ENCODE measurements around the gene MCHR1. TPM values are rescaled to one million over a fixed set of nuclear protein-coding genes. Genes with fewer than 3 reads are reported as not detected.

Gene MCHR1
- total and polyA plus RNA-seq, 2 of the 13 experiments (the other 11 are each of a cell fraction or from before 2014, with no cell fraction given) = 0.40 to 0.83 TPM

DNA sequence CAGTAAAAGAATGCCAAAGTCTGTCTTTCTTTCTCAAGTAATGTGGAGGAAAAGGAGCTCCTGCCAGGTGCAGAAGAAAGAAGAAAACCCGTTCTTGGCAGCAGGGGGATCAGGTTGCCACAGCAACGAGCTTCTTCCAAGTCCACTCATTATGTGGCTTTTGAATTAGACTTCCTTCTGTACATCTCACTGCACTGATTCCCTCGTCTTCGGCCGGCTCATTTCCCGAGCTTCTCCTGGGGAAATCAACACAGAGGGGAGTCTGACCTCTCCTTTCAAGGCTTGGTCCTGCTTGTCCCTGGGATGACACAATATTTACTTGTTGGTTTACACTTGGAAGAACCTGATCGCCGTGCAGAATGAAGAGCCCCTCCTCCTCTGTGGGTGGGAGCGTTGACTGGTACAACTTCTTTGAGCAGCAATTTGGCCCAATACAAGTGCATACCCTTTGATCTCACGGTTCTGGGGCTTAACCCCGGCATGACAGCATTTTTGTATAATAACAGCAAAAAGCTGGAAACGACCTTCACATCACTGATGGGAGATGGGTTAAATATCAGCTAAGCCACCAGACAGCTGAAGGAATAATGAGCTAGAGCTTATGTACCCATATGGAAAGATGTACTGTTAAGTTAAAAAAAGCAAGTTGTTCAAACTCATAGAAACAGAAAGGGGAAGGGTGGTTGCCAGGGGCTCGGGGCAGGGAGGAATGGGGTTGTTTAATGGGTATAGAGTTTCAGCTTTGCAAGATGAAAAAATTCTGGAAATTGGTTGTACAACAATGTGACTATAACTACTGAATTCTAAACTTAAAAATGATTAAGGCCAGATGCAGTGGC, 35.4 kb downstream of the MCHR1 start (continued):
- TF ChIP-seq, protein P1, sequence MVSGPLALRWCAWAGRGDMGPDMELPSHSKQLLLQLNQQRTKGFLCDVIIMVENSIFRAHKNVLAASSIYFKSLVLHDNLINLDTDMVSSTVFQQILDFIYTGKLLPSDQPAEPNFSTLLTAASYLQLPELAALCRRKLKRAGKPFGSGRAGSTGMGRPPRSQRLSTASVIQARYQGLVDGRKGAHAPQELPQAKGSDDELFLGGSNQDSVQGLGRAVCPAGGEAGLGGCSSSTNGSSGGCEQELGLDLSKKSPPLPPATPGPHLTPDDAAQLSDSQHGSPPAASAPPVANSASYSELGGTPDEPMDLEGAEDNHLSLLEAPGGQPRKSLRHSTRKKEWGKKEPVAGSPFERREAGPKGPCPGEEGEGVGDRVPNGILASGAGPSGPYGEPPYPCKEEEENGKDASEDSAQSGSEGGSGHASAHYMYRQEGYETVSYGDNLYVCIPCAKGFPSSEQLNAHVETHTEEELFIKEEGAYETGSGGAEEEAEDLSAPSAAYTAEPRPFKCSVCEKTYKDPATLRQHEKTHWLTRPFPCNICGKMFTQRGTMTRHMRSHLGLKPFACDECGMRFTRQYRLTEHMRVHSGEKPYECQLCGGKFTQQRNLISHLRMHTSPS (CRISPR knock-in tag; IDR thresholded peaks at IDR 0.05; ENCODE audit: low read depth) = no peak
- TF ChIP-seq SETDB1 (CRISPR knock-in tag; IDR thresholded peaks at IDR 0.05; ENCODE audit: borderline replicate concordance) (no peak), ZBTB21 (CRISPR knock-in tag; IDR thresholded peaks at IDR 0.05) (no peak), HMG20A (CRISPR knock-in tag; IDR thresholded peaks at IDR 0.05; ENCODE audit: borderline replicate concordance) (peak; percentile 52; the same call in 1 of the 2 replicates), SOX5 (CRISPR knock-in tag; IDR thresholded peaks at IDR 0.05; ENCODE audit: borderline replicate concordance) (peak; percentile 20; the same call in 1 of the 2 replicates), FOXP1 (IDR thresholded peaks at IDR 0.05) (no peak), FOXP1 (CRISPR knock-in tag; IDR thresholded peaks at IDR 0.05) (peak; percentile 72), SALL1 (CRISPR knock-in tag; IDR thresholded peaks at IDR 0.05) (peak; percentile 46)
- TF ChIP-seq, protein P2, sequence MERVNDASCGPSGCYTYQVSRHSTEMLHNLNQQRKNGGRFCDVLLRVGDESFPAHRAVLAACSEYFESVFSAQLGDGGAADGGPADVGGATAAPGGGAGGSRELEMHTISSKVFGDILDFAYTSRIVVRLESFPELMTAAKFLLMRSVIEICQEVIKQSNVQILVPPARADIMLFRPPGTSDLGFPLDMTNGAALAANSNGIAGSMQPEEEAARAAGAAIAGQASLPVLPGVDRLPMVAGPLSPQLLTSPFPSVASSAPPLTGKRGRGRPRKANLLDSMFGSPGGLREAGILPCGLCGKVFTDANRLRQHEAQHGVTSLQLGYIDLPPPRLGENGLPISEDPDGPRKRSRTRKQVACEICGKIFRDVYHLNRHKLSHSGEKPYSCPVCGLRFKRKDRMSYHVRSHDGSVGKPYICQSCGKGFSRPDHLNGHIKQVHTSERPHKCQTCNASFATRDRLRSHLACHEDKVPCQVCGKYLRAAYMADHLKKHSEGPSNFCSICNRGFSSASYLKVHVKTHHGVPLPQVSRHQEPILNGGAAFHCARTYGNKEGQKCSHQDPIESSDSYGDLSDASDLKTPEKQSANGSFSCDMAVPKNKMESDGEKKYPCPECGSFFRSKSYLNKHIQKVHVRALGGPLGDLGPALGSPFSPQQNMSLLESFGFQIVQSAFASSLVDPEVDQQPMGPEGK (CRISPR knock-in tag; IDR thresholded peaks at IDR 0.05) = peak; percentile 23; the same call in 1 of the 2 replicates

DNA sequence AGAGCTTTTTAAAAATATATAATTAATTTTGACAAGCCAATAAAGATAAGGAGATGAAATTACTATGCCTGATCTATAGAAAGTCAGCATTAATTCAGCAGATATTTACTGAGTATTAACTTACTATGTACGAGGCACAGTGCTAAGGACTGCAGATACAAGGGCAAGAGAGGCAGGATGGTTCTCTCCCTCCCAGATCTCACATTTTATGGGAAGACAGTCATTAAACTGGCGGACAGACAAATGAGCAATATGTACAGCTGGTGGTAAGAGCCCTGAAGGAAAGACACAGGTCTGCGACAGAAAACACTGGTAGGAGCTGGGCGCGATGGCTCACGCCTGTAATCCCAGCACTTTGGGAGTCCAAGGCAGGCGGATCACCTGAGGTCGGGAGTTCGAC, 36.8 kb downstream of the MCHR1 start:
- intact Hi-C loops (cut with micrococcal nuclease; ENCODE audit: unreplicated experiment) = loop anchor here (5.0 kb wide), 1 partner anchor 34 kb away; no protein-coding TSS in a partner anchor
- CTCF ChIA-PET (ENCODE audit: low intra/inter-chr PET ratio, low total read pairs) = no interaction called here
- Histone ChIP-seq H3K4me2 (ENCODE audit: low read depth, low read length) (no peak overlapping the region), H3K4me3 (replicated peaks in 1 of 3; ENCODE audit: insufficient read depth in 1 of 3, low read depth in 2 of 3, low read length in 3 of 3) (no peak overlapping the region), H3K9me3 (ENCODE audit: low read length) (no peaks in the 10 kb centered on the region), H3K4me1 (ENCODE audit: insufficient read depth, low read length) (peaks cover 68% of the 10 kb centered on the region), H3K9ac (ENCODE audit: insufficient read depth, low read depth, low read length) (no peak overlapping the region), H4K20me1 (ENCODE audit: insufficient read depth, low read length) (no peaks in the 10 kb centered on the region), H3K36me3 (replicated peaks in 1 of 2; ENCODE audit: control insufficient read depth in 1 of 2, insufficient read depth in 2 of 2, low read length in 2 of 2) (no peaks in the 10 kb centered on the region), H2AFZ (ENCODE audit: low read length) (no peak overlapping the region), H3K27ac (ENCODE audit: extremely low read length, insufficient read depth, low read length) (no peak overlapping the region), H3K27me3 (ENCODE audit: control insufficient read depth in 1 of 2, insufficient read depth in 2 of 2, low read length in 2 of 2) (peaks cover 0 to 10% of the 10 kb centered on the region in 2 experiments; a peak in 2 of 5 replicates), H3K79me2 (ENCODE audit: insufficient read depth, low read length) (no peaks in the 10 kb centered on the region)
- 86% methylated on average over 7 of the region's 9 CpGs for WGBS (ENCODE audit: low lambda C conversion rate)
- POLR2A ChIA-PET = no interaction called here
- BruUV-seq (replicated peaks) = no TSS peak
- FAIRE-seq = no peak
- DNase-seq (ENCODE audit: low spot score) = no peak
- TF ChIP-seq MAFK (conservative IDR thresholded peaks at IDR 0.05 in 1 of 2, IDR thresholded peaks at IDR 0.05 in 1 of 2; ENCODE audit: low read length in 2 of 2) = no peak
- no peak for TF ChIP-seq FOSL1 (CRISPR knock-in tag; IDR thresholded peaks at IDR 0.05; ENCODE audit: borderline replicate concordance)
- TF ChIP-seq ZNF552 (CRISPR knock-in tag; IDR thresholded peaks at IDR 0.05; ENCODE audit: borderline replicate concordance) = no peak
- no peak for TF ChIP-seq ZSCAN21 (CRISPR knock-in tag; IDR thresholded peaks at IDR 0.05; ENCODE audit: borderline replicate concordance)
- no peak for TF ChIP-seq ZNF547 (CRISPR knock-in tag; IDR thresholded peaks at IDR 0.05)
- TF ChIP-seq, protein P3, sequence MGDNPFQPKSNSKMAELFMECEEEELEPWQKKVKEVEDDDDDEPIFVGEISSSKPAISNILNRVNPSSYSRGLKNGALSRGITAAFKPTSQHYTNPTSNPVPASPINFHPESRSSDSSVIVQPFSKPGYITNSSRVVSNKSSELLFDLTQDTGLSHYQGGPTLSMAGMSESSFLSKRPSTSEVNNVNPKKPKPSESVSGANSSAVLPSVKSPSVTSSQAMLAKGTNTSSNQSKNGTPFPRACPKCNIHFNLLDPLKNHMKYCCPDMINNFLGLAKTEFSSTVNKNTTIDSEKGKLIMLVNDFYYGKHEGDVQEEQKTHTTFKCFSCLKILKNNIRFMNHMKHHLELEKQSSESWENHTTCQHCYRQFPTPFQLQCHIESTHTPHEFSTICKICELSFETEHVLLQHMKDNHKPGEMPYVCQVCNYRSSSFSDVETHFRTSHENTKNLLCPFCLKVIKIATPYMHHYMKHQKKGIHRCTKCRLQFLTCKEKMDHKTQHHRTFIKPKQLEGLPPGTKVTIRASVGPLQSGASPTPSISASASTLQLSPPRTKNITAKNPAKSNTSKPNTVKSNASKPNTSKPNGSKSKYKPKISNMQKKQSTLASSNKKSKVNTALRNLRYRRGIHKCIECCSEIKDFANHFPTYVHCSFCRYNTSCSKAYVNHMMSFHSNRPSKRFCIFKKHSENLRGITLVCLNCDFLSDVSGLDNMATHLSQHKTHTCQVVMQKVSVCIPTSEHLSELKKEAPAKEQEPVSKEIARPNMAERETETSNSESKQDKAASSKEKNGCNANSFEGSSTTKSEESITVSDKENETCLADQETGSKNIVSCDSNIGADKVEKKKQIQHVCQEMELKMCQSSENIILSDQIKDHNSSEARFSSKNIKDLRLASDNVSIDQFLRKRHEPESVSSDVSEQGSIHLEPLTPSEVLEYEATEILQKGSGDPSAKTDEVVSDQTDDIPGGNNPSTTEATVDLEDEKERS (CRISPR knock-in tag; IDR thresholded peaks at IDR 0.05) = no peak
- in situ Hi-C loops (cut with HindIII; ENCODE audit: extremely low pct_ligation_motif_present, low pct_unique_long_range_greater_than_20kb) = no loop called here
- no peak for ATAC-seq

Data from HepG2 (cell line).